GM19193 (cell line): ENCODE data around the gene C4A.
"Not testable (repeated sequence)": the region's sequence is repeated elsewhere in the genome, so short reads cannot be mapped to it uniquely, and the experiment has no call there.

ENCODE experiments used
- POLR2A ChIP-seq: IDR thresholded peaks from 4 replicates; pipeline ENCODE4 v1.6.1; 2011; ENCODE audit not compliant: insufficient read depth, insufficient read length; ENCODE audit errors: extremely low read depth

C4A gene

GRCh38 chr6:31981744-31982143 lies at the start of gene C4A:
TSS of gene C4A (plus strand) at chr6:31982057. CDS start at chr6:31982108, 51 bp downstream.
- TF ChIP-seq POLR2A, result not testable (repeated sequence)

GRCh38 chr6:31933537-31933936 lies 48.3 kb upstream of the C4A start:
- TF ChIP-seq POLR2A, result no peak

GRCh38 chr6:31935021-31935420 lies 46.8 kb upstream of the C4A start:
- TF ChIP-seq POLR2A, result no peak

- TF ChIP-seq POLR2A, result no peak
Measured at GRCh38 chr6:31935823-31936222, 46.0 kb upstream of the C4A start.

GRCh38 chr6:31940256-31940664 lies 41.6 kb upstream of the C4A start:
- TF ChIP-seq POLR2A, result no peak

- TF ChIP-seq POLR2A, result no peak
Measured at GRCh38 chr6:31943742-31944141, 38.1 kb upstream of the C4A start.

DNA sequence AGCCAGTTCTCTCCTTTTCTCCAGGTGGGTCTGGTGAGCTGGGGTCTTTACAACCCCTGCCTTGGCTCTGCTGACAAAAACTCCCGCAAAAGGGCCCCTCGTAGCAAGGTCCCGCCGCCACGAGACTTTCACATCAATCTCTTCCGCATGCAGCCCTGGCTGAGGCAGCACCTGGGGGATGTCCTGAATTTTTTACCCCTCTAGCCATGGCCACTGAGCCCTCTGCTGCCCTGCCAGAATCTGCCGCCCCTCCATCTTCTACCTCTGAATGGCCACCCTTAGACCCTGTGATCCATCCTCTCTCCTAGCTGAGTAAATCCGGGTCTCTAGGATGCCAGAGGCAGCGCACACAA lies 36.7 kb upstream of the C4A start:
- TF ChIP-seq POLR2A, result no peak

GRCh38 chr6:31945507-31946369 lies 36.1 kb upstream of the C4A start, which contains the start of gene CFB:
TSS of gene CFB (plus strand) at chr6:31946095. CDS start at chr6:31946222, 127 bp downstream.
- no peak for TF ChIP-seq POLR2A

GRCh38 chr6:31946370-31946885 lies 35.4 kb upstream of the C4A start:
- TF ChIP-seq POLR2A, result no peak

DNA sequence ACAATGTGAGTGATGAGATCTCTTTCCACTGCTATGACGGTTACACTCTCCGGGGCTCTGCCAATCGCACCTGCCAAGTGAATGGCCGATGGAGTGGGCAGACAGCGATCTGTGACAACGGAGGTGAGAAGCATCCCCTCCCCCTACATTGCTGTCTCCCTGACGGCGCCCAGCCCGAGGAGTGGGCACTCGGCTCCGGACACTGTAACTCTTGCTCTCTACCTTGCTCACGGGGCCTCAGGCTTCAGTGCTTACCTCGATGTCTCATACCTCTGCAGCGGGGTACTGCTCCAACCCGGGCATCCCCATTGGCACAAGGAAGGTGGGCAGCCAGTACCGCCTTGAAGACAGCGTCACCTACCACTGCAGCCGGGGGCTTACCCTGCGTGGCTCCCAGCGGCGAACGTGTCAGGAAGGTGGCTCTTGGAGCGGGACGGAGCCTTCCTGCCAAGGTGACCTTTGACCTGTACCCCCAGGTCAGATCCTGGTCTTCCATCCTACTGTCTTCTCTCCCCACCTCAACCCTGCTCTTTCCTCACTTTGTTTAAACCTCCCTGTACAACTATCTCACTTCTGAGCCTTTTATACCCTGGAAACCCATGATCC lies 34.7 kb upstream of the C4A start:
- TF ChIP-seq POLR2A, result no peak

- no peak for TF ChIP-seq POLR2A
Measured at GRCh38 chr6:31947864-31948263, 34.0 kb upstream of the C4A start.

DNA sequence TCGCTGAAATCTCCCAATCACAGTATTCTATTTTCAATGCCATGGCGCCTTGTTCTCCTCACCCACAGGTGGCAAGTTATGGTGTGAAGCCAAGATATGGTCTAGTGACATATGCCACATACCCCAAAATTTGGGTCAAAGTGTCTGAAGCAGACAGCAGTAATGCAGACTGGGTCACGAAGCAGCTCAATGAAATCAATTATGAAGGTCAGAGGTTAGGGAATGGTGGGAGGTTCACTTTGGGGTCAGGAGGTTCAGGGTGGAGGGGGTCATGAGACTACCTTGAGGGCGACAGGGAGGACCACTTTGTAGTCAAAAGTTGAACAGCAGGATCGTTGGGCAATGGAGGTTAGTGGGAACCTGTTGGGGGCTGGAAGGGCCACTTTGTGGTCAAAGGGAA lies 33.6 kb upstream of the C4A start:
- no peak for TF ChIP-seq POLR2A

DNA sequence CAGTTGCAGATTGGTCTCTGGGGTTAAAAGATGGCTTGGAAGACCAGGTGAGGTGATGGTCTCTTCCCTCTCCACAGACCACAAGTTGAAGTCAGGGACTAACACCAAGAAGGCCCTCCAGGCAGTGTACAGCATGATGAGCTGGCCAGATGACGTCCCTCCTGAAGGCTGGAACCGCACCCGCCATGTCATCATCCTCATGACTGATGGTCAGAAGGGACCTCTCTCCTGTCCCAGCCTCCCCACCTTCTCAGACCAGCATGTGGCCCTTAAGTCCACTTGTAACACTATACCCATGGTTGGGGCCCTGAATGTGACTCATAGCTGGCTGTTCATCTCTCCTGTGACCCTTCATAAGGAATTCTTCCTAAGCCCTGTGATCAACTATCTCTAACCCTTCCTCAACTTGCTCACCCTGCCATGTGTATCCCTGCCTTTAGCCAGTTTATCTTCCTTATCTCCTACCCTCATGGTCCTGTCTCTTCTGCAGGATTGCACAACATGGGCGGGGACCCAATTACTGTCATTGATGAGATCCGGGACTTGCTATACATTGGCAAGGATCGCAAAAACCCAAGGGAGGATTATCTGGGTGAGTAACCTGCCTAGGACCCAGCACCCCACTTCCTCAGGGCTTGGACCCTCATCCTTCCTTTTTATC lies 33.0 kb upstream of the C4A start:
- TF ChIP-seq POLR2A, result no peak

- no peak for TF ChIP-seq POLR2A
Measured at GRCh38 chr6:31949926-31950548, 31.8 kb upstream of the C4A start.
